ENCODE measurements around the gene FAXC.
A peak's percentile ranks its signal among the peaks of the same experiment; 100 is the strongest.
"Not testable (repeated sequence)": the region's sequence is repeated elsewhere in the genome, so short reads cannot be mapped to it uniquely, and the experiment has no call there.

The FAXC gene

DNA sequence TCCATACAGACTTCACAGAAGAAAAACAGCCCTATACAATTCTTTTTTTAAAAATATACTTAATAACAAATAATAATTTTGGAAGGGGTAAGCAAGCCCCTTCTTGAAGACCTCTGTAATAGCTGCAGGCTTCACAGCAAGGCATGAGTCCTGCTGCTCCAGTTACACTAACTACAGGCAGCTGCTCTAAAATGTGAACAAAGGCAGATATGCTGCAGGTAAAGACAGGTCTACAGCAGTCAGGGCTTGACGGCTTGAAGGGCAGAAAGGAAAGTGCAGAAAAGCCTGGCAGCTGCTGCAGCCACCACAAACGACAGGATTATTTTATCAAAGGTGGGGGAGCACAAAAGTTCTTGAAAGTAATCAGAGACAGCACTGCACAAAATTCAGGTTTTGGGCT is 11.3 kb downstream of the FAXC start:
- DNase-seq, result no peak

DNA sequence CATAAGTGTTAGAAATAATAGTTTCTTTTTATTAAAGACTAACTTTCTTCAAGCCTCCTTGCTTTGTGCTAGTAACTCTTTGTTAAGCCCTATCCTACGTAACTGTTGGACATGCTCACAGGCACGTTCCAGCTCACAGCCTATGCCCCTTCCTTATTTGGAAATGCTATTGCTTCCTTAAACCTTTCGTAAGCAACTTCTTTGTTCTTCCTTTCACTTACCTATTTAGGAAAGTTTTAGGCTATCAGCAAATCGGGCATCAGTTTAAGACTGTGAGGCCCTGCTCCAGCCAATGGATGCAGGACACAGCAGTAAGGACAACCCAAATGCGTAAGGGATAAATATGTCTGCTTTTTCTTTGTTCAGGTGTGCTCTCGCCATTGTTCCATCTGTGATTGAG is 14.2 kb downstream of the FAXC start:
- not testable (repeated sequence) for DNase-seq

DNA sequence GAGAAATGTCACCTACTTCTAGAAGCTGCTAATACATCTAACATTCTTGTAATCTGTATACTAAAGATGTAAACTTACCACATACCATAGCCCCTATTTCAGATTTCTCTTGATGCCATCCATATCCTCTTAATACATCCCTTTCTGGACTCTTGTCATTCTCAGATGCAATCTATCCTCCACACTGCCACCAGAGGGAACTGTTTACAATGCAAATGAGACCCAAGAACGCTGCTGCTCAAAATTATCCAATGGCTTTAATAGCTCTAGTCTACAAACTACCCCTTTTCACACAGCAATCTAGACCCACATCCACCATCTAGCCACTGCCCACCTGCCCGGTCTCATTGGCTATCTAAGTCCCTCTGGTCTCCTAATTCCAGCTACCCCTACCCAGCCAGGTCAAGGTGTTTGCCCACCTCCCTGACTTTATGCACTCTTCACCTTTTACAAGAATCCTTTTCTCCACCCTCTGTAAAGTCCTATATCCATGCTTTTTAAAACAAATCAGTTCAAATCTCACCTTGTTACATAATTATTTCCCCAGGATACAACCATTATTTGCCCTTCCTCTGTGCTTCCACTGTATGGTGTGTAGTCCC is 14.8 kb downstream of the FAXC start:
- DNase-seq, result no peak

DNA sequence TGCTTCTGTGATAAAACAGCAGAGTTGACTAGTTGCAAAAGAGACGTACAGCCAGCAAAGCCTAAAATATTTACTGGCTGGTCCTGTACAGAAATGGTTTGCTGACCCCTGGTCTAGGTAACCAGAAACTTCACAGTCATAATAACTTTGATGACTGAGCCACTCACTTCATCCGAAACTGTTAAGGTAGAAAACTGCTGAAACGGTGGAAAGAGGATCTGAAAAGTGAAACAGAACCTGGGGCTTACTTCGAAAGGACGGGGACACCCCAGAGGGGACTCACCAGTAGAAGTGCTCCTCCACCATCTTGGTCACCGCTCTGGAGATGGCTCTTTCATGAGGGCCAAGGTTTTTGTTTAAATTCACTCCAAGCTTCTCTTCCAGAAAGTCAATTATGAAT is 16.4 kb downstream of the FAXC start:
- DNase-seq, result no peak

DNA sequence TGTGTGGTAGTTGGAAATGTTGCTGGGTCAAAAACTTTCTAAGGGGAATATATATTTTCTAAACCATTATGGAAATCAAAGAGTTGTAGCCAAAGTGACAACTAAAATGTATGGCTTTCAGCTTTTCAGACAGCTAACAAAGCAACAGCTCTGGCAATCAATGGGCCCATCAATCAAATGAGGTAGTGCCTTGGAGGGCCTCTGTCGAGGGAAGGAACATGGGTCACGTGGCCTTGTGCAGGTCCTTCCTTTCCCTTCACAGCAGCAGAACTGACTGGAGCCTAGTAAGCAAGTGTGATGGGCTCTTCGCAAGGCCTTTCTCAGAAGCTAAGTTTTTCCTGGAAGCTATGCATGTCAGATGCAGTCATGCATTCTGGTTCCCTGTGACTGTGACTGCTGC is 17.9 kb downstream of the FAXC start:
- no peak for DNase-seq

DNA sequence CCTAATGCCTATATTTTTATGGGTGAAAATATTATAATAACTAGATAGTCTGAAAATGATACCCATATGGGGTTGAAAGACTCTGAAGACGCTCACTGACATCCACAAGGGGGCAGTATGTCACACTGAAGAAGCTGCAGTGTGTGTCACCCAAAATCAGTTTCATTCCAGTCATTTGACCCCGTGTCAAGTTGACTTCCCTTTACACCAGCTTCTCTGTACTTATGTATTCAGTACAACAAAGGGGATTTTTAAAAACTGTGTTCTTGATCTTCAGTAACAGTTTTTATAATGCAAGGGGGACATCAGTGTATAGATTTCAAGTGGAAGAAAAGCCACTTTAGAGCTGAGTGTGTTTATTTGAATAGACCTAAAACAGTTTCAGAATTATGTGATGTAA is 19.3 kb downstream of the FAXC start:
- DNase-seq, result peak; percentile 54

DNA sequence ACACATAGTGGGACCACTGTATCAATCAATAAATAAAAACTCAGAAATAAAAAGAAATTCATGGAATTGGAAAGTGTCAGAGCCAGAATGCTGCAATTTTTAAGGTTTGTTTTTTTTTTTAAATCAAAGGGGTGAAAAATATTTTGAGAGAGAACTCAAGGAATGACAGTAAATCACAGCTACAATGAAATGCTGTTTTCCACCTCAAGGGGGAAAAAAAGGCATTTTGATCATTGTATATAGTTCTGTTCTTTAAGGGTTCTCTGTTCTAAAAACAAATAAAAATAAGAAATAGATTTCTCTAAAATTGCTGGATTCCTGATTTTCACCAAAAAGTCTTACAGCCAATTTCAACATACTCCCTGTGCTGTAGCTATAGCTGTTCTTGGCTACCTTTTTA is 24.5 kb downstream of the FAXC start:
- DNase-seq, result no peak

DNA sequence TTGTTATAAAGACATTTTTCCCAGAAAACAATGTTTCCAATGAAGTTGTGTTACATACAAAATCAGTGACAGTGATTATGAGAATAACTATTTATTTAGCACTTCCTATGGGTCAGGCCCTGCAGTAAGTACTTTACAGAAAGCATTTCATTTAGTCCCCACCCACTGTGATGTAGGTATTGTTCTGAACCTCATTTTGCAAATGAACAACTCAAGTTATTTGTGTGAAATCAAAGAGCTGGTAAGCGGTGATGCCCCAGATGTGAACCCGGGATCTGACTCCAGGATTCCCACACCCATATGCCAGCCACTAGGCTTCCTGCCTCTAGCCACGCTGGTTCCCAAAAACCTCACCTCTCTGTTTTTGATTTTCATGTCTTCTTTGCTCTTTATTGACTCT is 30.9 kb downstream of the FAXC start:
- DNase-seq, result no peak

DNA sequence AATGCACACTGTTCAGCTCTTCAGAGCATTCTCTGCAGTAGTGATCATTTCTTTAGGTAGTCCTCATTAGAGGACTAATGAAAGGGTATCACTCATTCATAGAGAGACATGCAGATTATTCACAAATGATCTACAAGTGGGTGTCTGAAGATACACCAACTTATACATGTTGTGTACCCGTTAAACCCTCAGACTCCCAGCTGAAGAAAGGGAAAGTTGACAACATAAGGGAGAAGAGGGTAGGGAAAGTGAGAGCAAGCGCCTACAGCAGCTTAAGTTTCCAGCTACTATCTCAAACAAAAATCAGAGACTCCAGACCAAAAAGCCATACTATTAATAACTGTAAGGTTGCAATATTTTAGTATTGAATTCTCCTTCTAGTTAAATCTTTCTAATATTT is 37.1 kb downstream of the FAXC start:
- DNase-seq, result no peak

DNA sequence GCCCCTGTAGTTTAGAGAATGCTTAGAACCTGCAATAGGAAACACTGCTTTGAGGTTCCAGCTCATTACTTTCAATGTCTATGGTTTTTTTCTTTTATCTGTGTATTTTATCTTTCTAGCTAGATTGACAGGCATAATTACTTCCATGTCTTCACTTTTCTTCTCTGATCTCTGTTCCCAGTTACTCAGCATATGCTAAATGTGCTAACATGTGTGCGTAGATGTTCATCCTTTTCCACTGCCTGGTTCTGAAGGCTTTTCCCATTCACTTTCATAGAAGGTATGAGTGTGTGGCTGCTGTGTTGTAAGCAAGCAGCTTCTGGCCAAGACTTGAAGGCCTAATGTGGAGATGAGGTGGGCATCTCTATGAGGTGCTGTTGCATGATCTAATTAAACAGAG is 38.9 kb downstream of the FAXC start:
- no peak for DNase-seq

DNA sequence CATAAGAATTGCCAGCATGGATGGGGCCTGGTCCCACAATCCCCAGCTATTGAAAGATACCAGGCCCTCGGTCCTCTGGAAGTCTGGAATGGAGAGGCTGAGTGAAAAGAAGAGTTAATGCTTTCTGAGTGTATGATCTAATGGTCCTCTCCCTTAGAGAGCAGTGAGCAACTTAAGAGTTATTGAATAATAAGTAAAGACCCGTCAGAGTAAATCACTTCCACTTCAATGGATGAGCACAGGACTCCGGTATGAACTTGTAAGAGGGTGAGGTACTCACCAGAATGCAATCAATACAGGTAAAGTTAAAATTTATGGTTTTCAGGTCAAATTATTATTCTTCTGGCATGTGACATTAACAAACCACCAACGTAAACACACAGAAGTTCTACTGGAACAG is 39.9 kb downstream of the FAXC start:
- no peak for DNase-seq

DNA sequence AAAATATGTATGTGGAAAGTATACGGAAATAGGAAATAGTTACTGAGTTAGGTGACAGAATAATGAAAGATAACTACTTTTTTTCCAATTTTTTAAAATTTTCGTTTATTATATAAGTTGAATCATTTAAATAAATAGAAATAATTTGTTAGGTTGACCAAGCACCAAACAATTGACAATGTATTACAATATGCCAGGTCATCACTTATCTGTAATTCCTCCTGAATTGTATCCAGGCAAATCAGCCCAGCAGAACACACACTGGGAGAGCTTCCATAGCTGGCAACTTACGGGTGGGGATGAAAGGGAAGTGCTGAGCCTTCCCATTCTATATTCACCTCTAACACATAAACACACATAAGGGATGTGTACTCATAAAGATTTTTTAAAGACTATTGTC is 40.7 kb downstream of the FAXC start:
- no peak for DNase-seq

DNA sequence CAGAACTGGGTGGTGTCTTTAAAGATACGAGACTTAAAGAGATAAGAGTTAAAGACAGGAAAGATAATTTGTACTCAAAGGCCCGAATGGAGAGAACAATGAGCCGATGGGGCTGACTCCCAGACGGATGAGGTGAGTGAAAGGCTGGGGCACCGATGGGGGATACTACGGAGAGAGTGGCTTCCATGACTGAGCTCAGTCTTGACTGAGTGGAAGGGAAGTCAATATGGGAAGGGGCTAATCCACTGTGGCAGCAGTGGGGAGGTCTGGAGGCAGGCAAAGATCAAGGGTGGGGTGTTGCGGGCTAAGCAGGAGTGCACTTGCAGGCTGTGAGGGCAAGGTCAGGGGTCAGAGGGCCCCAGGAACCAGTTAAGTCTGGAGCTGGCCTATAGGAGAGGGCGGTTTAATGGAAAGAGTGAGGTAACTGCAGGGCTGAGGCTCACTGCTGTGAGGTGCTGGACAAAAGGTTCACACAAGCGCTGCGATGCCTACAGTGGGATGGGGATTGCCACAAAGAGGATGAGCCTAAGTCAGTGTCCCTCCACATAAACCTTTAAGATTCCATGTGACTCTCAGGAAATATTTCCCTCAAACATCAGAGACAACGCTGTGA is 42.1 kb downstream of the FAXC start:
- DNase-seq, result no peak

DNA sequence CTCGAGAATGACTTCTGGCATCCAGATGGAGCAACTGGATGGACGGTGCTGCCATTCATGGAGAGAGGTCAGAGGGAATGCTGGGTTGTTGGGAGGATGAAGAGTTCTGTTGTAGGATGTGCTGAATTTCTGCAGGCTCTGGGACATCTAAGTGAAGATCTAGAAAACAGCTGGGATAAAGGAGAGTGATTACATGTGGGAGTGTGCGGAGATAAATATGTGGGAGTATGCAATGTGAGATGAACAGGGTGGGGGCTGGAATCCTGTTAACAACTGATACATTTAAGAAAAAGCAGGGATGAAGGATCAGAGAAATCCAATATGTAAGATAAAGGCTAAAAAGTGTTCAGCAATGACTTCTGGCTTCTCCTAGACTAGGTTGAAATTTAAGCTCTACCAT is 43.1 kb downstream of the FAXC start:
- DNase-seq, result no peak

DNA sequence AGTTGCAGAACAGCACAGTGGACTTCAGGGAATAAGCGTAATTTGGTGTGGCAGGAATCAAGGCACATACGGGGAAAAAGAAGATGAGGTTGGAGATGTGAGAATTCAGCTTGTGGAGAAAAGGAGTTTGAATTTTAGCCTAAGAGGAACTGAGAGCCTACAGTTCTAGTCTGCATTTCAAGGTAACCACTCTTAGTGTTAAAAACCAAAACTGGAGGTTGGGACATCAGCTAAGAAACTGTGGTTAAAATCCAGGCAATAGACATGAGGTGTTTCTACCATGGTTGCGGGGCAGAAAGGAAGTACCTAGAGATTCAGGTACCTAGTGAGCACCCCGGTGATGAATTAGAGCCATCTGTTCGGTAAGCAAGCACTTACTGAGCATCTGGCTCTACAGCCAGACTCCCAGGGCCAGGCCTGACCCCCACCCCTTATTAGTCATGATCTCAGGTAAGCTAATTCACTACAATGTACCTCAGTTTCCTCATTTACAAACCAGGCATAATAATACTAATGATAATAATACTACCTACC is 44.4 kb downstream of the FAXC start:
- DNase-seq, result no peak

DNA sequence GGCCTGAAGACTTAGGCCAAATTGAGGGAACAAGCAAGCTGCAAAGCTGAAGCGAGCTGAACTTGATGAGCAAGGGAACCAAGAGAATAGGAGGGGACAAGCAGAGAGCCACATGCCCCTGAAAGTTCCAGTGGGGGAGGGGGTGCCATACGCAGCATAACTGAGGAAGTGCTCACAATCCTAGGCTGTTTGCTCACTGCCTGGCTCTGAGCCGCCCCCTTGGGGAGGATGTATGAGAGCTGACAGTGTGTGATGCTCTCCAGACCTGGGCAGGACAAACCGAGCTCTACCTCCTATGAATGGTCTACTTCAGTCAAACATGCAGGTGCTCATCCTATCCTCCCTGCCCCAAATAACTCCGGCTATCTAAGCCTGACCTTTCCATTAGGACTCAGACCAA is 52.1 kb downstream of the FAXC start:
- DNase-seq, result no peak

DNA sequence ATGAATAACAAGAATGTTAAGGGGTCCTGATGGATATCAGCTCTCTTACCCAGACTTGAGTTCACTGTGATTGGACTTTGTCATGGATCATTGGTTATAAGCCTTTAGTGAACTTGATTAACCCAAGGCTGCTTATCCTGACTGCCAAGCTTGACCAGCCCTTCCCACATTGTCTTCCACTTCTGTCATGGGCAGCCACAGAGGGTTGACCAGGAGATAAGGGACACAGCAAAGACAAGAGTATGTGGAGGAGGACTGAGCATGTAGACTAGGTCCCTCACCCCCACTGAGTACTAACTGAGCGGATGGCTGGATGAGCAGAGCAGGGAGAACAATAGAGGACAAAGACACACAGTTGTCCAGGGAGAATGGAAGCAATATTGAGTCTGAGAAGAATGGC is 52.5 kb downstream of the FAXC start:
- DNase-seq, result no peak

DNA sequence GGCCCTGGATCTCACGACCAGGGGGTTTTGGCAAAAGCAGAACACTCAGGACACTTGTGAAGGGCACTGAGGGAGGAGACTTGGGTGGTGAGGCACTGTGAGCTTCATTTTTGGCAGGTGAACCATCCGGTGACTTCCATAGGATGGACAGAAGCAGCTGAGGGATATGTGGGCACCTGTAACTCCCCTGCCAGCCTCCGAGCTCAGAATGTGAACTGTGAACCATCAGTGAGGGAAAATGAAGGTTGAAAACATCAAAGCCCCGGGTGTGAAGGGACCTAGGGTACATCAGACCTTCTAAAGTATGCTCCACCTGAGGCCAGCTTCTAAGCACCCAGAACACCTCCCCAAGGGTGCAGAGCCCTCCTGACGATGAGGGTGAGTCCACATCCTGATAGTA is 53.2 kb downstream of the FAXC start:
- DNase-seq, result no peak

DNA sequence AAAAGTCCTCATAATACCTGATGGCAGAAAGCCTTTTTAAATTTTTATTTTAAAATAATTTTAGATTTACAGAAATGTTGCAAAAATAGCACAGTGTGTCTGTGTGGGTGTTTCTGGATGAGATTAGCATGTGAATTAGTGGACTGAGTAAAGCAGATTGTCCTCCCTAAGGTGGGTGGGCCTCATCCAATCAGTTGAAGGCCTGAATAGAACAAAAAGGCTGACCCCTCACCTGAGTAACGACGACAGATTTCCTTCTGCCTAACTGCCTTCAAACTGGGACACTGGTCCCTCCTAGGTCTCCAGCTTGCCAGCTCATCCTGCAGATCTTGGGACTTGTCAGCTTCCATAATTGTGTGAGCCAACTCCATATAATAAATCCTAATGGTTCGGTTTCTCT is 54.2 kb downstream of the FAXC start:
- no peak for DNase-seq

DNA sequence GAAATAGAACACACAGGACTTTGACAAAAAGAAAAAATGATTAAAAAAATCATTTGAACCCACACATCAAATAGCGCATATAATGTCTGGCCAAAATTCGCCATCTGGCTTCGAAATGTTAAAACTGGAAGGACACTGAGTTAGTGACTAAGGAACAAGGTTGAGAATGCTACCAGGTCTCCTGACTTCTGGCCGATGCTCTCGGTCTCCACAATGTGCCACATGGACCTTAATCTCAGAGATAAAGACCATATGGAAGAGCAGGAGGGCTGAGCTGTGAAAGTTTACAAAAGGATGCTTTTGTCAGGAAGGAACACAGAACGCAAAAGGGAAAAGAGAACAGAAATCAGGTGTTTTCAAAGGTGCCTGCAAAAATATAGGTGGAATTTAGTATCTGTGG is 54.7 kb downstream of the FAXC start:
- DNase-seq, result no peak

DNA sequence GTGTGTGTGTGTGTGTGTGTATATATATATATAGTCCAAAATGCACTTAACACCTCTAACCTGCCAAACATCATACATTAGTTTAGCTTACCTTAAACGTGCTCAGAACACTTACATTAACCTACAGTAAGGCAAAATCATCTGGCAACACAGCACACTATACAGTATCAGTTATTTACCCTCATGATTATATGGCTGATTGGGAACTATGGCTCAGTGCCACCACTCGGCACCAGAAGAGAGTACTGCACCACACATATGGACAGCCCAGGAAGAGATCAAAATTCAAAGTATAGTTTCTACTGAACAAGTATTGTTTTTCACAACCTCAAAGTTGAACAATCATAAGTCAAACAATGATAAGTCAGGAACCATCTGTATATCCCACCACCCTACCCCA is 59.8 kb downstream of the FAXC start:
- no peak for DNase-seq

DNA sequence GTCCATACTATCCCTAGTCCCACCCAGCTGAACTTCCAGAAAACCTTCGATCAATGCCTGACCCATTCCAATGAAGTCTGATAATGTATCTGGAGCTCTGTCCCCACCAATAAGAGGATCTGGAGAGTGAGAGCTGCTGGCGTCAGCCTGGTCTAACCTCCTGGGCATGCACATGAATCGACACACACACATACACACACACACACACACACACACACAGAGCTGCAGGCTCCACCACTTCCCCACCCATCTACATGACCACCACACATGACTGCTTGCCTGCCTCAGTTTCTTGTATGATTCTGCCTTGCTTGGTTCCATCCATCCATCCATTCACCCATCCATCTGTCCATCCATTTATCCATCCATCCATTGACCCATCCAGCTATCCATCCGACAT is 60.8 kb downstream of the FAXC start:
- no peak for DNase-seq

DNA sequence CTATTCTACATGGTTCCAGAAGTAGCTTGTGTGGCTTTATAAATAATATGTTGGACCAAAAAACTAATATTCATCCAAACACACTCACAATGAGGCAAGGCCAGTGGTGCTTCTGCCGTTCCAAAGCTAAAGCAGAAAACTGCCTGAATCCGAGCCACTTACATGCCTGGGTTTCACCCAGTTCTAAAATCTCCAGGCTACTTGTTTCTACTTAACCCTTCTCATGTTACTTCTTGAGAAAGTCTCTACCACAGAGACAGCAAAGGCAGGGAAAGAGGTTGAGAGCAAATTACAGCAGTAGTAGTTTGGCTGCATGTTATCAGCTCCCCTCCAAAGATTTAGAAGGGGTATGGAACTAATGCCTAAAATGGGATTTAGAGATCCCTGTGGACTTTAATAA is 62.0 kb downstream of the FAXC start:
- DNase-seq, result no peak

DNA sequence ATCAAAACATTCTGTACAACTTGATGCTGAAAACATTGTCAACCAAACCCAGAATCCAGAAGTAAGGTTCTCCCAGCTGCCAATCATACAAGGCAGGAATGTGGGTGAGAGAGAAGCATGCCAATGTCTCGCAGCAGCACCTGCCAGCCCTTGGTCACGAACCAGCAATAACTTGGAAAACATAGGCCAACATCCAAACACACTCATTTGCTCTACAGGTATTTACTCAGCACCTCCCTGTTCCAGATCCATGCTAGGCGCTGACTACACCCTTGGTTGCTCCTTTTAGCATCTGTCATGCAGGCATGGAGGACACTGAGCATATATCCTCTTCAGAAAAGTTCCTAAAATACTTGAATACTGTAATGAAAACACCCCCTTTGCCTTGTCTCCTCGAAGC is 63.6 kb downstream of the FAXC start:
- no peak for DNase-seq

DNA sequence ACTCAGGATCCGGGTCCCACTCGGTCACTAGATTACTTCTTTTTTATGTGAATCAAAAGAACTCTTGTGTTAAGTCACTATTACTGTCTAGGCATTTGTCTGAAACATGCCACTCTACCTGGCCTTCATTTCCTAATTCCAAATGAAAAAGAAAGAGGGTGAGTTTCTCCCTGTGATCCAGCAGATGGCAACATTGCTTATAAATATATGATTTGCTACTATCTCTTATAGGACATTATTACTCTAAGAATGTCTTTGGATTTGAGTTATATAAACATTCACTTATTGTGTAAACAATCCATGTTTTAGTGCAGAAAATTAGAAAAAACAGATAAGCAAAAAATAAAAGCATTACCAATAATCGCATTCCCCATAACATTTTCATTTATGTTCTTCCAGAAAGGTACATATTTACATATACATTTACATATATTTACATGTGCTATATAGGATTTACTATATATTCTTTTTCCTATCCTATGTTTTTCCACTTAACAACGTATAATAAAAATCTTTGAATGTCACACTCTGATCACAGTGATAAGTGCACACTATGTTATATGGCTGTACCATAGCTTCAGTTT is 66.9 kb downstream of the FAXC start:
- DNase-seq, result no peak
